DOHH2 (cell line): ENCODE measurements around the gene PGAM4.

Experiments used
- H3F3A ChIP-seq: fragments of 200-600 bp; sonication (generic), shearing (Covaris generic); 2 replicates; pipeline ENCODE4 v1.6.0; 2016; ENCODE audit warnings: antibody characterized with exemption, mild to moderate bottlenecking; ENCODE audit not compliant: control insufficient read depth, insufficient read depth
- H3K27ac ChIP-seq: fragments of 200-600 bp; sonication (generic); 2 replicates; pipeline ENCODE4 v1.5.1; 2014; ENCODE audit warnings: low read depth, mild to moderate bottlenecking, low read length, moderate library complexity
- H3K27me3 ChIP-seq: fragments of 200-600 bp; sonication (generic); 2 replicates; pipeline ENCODE4 v1.6.1; 2014; ENCODE audit warnings: mild to moderate bottlenecking, low read length, mixed read lengths; ENCODE audit not compliant: control insufficient read depth
- H3K36me3 ChIP-seq: fragments of 200-600 bp; sonication (generic); 2 replicates; pipeline ENCODE4 v1.6.1; 2014; ENCODE audit warnings: mild to moderate bottlenecking, low read length, moderate library complexity, mixed read lengths; ENCODE audit not compliant: control insufficient read depth
- H3K4me1 ChIP-seq: fragments of 200-600 bp; sonication (generic); 2 replicates; pipeline ENCODE4 v1.6.1; 2014; ENCODE audit warnings: mild to moderate bottlenecking, low read length, mixed read lengths; ENCODE audit not compliant: control insufficient read depth
- H3K4me2 ChIP-seq: fragments of 200-600 bp; sonication (generic); 2 replicates; pipeline ENCODE4 v1.6.0; 2014; ENCODE audit warnings: mild to moderate bottlenecking, low read length, moderate library complexity
- H3K4me3 ChIP-seq: fragments of 200-600 bp; sonication (generic); 2 replicates; pipeline ENCODE4 v1.5.1; 2014; ENCODE audit warnings: mild to moderate bottlenecking, low read length, mixed read lengths
- H3K79me2 ChIP-seq: fragments of 200-600 bp; sonication (generic); 2 replicates; pipeline ENCODE4 v1.6.1; 2014; ENCODE audit warnings: mild to moderate bottlenecking, low read length, mixed read lengths; ENCODE audit not compliant: control insufficient read depth
- H3K9me2 ChIP-seq: fragments of 200-600 bp; sonication (generic); replicated peaks from 2 replicates; pipeline ENCODE4 v1.6.1; 2014; ENCODE audit warnings: mild to moderate bottlenecking, low read length, mixed read lengths; ENCODE audit not compliant: control insufficient read depth
- H3K9me3 ChIP-seq: fragments of 200-600 bp; sonication (generic); 2 replicates; pipeline ENCODE4 v1.6.1; 2014; ENCODE audit warnings: antibody characterized with exemption, low read length, mixed read lengths; ENCODE audit not compliant: control insufficient read depth, insufficient read depth
- H4K20me1 ChIP-seq: fragments of 200-600 bp; sonication (generic); 2 replicates; pipeline ENCODE4 v1.6.0; 2014; ENCODE audit warnings: low read depth, mild to moderate bottlenecking, antibody characterized with exemption, low read length, moderate library complexity; ENCODE audit not compliant: control insufficient read depth, insufficient read depth
- CTCF ChIP-seq: fragments of 200-600 bp; sonication (generic); IDR thresholded peaks from one replicate; pipeline ENCODE4 v1.5.1; 2014; ENCODE audit warnings: antibody characterized with exemption, mild to moderate bottlenecking, low read depth, low read length; ENCODE audit not compliant: poor library complexity, severe bottlenecking
- EZH2phosphoT487 ChIP-seq: fragments of 200-600 bp; sonication (generic); IDR thresholded peaks from 2 replicates; pipeline ENCODE4 v1.6.1; 2017; ENCODE audit warnings: borderline replicate concordance, mild to moderate bottlenecking, antibody characterized with exemption, low read length, moderate library complexity, mixed read lengths

The PGAM4 gene

GRCh38 chrX:77935886-77936285 is 33.6 kb downstream of the PGAM4 start:
- H3K27ac ChIP-seq: no peak overlapping the region
- H3K36me3 ChIP-seq: no peaks in the 10 kb centered on the region
- H3K4me2 ChIP-seq: no peak overlapping the region
- no peaks in the 10 kb centered on the region for H3K4me1 ChIP-seq
- H3F3A ChIP-seq: no peaks in the 10 kb centered on the region
- no peak overlapping the region for H3K4me3 ChIP-seq
- H3K9me2 ChIP-seq: no peaks in the 10 kb centered on the region
- H3K79me2 ChIP-seq: no peaks in the 10 kb centered on the region
- TF ChIP-seq CTCF: no peak
- no peak for TF ChIP-seq EZH2phosphoT487
- no peaks in the 10 kb centered on the region for H3K9me3 ChIP-seq
- no peaks in the 10 kb centered on the region for H4K20me1 ChIP-seq
- H3K27me3 ChIP-seq: no peaks in the 10 kb centered on the region

DNA sequence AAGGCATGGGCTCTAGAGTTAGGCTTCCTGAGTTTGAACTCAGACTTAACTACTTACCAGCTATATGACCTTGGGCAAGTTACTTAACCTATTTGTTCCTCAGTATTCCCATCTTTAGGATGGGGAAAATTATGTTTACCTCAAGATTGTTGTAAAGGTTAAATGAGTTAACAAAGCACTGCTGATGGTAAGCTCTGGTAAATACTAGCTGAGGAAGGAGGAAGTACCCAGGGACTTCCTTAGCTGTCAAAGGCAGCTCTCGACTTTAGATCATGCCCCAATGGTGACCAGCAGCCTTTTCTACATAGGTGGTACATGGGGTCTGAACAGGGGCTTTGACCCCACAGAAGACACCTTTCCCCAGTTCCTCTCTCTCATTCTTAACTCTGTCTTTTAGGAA is 38.9 kb downstream of the PGAM4 start:
- TF ChIP-seq CTCF: no peak
- TF ChIP-seq EZH2phosphoT487: no peak
- Histone ChIP-seq H4K20me1 (no peaks in the 10 kb centered on the region), H3K27ac (no peak overlapping the region), H3K4me2 (no peak overlapping the region), H3K27me3 (no peaks in the 10 kb centered on the region), H3K4me1 (no peaks in the 10 kb centered on the region), H3K4me3 (no peak overlapping the region), H3F3A (no peaks in the 10 kb centered on the region), H3K79me2 (no peaks in the 10 kb centered on the region), H3K9me2 (no peaks in the 10 kb centered on the region), H3K36me3 (no peaks in the 10 kb centered on the region), H3K9me3 (no peaks in the 10 kb centered on the region)

DNA sequence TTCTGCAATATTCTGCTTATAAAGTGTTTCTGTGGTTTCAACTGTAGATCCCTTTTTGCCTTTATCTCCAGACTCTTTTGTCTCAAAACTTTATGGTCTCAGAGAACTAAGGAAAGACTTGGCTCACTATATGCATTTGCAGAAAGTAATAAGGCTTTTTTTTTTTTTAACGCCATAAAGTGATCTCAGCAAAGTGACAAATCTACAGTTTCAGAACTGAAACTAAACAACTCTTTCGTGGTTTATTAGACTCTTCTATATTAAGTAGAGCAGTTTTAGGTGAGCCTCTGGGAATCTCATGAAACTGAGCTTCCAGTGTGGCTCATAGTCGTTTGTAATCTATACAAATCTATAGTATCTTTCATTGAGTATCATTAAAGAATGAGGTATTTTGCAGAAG is 43.7 kb downstream of the PGAM4 start:
- H3K9me3 ChIP-seq: no peaks in the 10 kb centered on the region
- no peaks in the 10 kb centered on the region for H4K20me1 ChIP-seq
- H3K27ac ChIP-seq: no peak overlapping the region

More for the DNA sequence above, 43.7 kb downstream of the PGAM4 start:
- H3K36me3 ChIP-seq: no peaks in the 10 kb centered on the region
- H3K4me2 ChIP-seq: no peak overlapping the region
- H3K9me2 ChIP-seq: no peaks in the 10 kb centered on the region
- H3K27me3 ChIP-seq: no peaks in the 10 kb centered on the region
- peaks cover 2% of the 10 kb centered on the region; the same call in 1 of the 2 replicates for H3K79me2 ChIP-seq
- H3F3A ChIP-seq: no peaks in the 10 kb centered on the region
- no peak for TF ChIP-seq CTCF
- no peak for TF ChIP-seq EZH2phosphoT487
- no peaks in the 10 kb centered on the region for H3K4me1 ChIP-seq
- no peak overlapping the region for H3K4me3 ChIP-seq
